Right ventricle myocardium inferior (tissue), 1 donor: ENCODE measurements around the gene ITIH3. TPM values are rescaled to one million over a fixed set of nuclear protein-coding genes. Genes with fewer than 3 reads are reported as not detected.
"Not testable (repeated sequence)": the region's sequence is repeated elsewhere in the genome, so short reads cannot be mapped to it uniquely, and the experiment has no call there.

Source experiments
- ATAC-seq: fragments of 200-7000 bp; cut with Tn5 transposase; one replicate; pipeline ENCODE4 v1.9.1; 2020; ENCODE audit warnings: mild to moderate bottlenecking, moderate library complexity
- DNase-seq: peaks from one replicate; pipeline ENCODE4 v3.0.0; 2021; ENCODE audit errors: missing footprints
- intact Hi-C: fragments of 100-400 bp; cut with DNase I; formaldehyde crosslinking; loops from one replicate; pipeline ENCODE4 v1.11.0; 2022
- long read RNA-seq: library from polyadenylated mRNA; unstranded; transcript quantifications from one replicate; pipeline ENCODE4 v2.0.0, GENCODE V29; 2021
- total RNA-seq: library from RNA; stranded (reverse); fragmentation: NEBNext Ultra II Directional; extraction: Animal tissue kit (Norgen Biotek cat#: 25700); gene quantifications from one replicate; pipeline ENCODE4 v1.2.1, GENCODE V29; 2021
- donor health status: DM: no; HTN: yes; CAD: no; lungs with severe emphysema.

Gene ITIH3
- total RNA-seq: 0.43 TPM
- long read RNA-seq: 0 reads

DNA sequence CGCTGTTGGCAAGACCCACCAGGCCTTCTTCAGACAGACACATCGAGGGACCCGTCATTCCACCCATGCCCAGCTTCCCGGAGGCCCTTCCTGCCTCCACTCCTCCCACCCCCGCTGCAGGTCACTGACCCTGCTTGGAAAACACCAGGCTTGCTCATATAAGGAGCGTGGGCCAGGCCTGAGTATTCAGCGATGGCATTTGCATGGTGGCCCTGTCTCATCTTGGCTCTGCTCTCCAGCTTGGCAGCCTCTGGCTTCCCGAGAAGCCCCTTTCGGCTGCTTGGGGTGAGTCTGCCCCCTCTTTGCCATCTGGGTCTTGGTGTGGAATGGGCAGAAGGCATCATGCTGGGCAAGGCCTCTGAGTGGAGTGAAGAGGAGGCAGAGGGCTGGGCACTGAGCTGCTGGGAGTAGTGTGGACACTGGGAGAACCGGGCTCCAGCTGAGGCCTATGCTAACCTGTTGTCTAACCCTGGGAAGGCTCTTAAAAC is at the start of gene ITIH3:
Gene ITIH3, plus strand, starts transcription at position 185 of the 488 bp plus-strand sequence. Its CDS starts 8 bp downstream, at position 193.
- intact Hi-C loops: no loop called here
- ATAC-seq (no peak), DNase-seq (peak; percentile 45)

GRCh38 chr3:52752045-52752660 is 42.4 kb upstream of the ITIH3 start:
- ATAC-seq (no peak), DNase-seq (no peak)
- intact Hi-C loops: no loop called here

DNA sequence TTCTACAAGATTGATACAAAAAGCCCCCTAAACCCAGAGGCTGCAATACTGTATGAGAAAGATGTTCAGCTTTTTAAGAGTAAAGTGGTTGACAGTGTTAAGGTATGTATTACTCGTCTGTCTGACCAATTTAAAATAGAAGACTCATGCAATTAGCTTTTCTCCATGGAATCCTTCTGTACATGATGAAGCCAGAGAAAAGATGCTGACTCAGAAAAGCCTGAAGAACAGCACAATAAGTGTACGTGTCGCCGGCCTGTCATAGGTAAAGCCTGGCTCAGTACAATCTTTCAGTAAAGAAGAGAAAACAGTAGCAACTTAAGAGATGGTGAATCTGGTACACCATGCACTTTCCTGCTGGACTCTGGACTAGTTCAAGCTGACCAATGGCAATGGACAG is 40.2 kb upstream of the ITIH3 start:
- DNase-seq (no peak), ATAC-seq (no peak)
- intact Hi-C loops: no loop called here

GRCh38 chr3:52756141-52756540 is 38.5 kb upstream of the ITIH3 start:
- DNase-seq (no peak), ATAC-seq (no peak)
- intact Hi-C loops: no loop called here

DNA sequence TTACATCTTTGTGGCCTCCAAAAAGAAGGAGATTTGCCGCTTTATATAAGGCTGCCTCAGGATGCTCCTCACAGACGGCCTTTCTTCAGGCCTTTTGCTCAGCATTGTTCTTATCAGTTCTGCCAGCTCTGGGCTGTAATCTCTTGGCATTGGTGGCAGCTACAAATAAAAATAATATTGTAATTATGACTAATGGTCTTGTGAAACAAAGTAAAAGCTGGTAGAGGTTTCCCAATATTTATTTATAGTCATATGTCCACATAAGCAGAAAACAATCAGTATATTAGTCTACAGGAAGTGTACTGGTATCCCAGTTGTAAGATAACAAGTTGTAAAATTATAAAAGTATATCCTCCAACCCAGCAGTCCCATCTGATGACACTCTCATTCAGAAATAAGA is 31.1 kb upstream of the ITIH3 start:
- DNase-seq: no peak
- intact Hi-C loops: no loop called here
- peak; percentile 31 for ATAC-seq

DNA sequence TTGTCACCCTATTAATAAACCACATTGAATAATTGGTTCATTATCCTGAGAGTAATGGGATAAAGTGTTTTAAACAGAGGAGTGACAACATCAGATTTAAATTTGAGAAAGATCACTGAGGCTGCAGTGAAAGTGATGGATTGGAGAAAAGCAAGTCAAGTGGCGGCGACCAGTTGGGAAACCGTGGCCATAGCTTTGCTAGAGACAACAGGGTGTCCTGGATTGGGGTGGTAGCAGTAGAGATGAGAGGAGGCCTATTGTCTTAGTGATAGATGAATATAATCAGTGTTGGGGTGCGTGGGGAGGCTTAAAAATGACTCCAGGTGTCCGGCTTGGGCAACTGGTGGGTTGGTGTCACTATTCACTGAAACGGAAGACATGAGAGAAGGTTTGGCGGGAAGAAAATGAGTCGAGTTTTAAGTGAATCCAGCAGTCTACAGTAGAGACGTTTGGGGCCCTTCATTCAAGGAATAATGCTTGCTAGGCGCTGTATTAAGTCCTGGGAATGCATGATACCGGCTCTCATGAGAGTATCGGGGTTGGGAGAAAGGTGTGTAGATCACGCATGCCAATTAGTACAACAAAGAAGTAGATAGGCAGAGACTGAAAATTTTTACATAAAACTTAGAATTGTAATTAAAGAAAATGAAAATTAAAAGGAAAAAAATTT is 24.7 kb upstream of the ITIH3 start:
- intact Hi-C loops: loop anchor here (2.0 to 5.0 kb wide), 2 partner anchors 63 to 127 kb away; partner anchors contain the start of genes GLT8D1, SPCS1 and STIMATE
- ATAC-seq (no peak), DNase-seq (no peak)

GRCh38 chr3:52770496-52771333 is 23.9 kb upstream of the ITIH3 start, which contains the start of gene NEK4:
NEK4 (minus strand) TSS chr3:52770940; CDS start chr3:52770746, 194 bp downstream.
- ATAC-seq: peak; percentile 100
- peak; percentile 97 for DNase-seq
- intact Hi-C loops: loop anchor here (2.0 to 5.0 kb wide), 2 partner anchors 63 to 126 kb away; partner anchors contain the start of genes GLT8D1, SPCS1 and STIMATE

GRCh38 chr3:52771334-52771681 is 23.3 kb upstream of the ITIH3 start:
- ATAC-seq: peak; percentile 24
- intact Hi-C loops: loop anchor here (2.0 to 5.0 kb wide), 2 partner anchors 64 to 125 kb away; partner anchors contain the start of genes GLT8D1, SPCS1 and STIMATE
- DNase-seq: no peak

DNA sequence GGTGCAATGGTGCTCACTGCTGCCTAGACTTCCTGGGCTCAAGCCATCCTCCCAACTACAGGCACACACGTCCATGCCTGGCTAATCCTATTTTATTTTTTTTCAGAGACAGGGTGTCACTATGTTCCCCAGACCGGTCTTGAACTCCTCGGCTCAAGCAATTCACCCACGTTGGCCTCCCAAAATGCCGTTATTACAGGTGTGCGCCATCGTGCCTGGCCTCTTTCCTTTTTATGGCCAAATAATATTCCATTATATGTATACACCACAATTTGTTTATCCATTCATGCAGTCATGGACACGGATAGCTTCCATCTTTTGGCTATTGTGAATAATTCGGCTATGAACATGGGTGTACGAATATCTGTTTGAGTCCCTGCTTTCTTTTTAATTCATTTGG is 22.9 kb upstream of the ITIH3 start:
- DNase-seq (no peak), ATAC-seq (no peak)
- intact Hi-C loops: loop anchor here (2.0 to 5.0 kb wide), 2 partner anchors 64 to 125 kb away; partner anchors contain the start of genes GLT8D1, SPCS1 and STIMATE

- DNase-seq (no peak), ATAC-seq (no peak)
- intact Hi-C loops: loop anchor here (5.0 kb wide), 1 partner anchor 66 kb away; the partner anchor contains the start of genes GLT8D1 and SPCS1
These were observed 21.1 kb upstream of the ITIH3 start for GRCh38 chr3:52773361-52774065.

- DNase-seq: no peak
- ATAC-seq: no peak
- intact Hi-C loops: loop anchor here (5.0 kb wide), 1 partner anchor 67 kb away; the partner anchor contains the start of genes GLT8D1 and SPCS1
These were observed 20.4 kb upstream of the ITIH3 start for GRCh38 chr3:52774066-52774713.

- ATAC-seq: no peak
- intact Hi-C loops: loop anchor here (5.0 kb wide), 1 partner anchor 68 kb away; the partner anchor contains the start of genes GLT8D1 and SPCS1
- DNase-seq: no peak
These were observed 19.4 kb upstream of the ITIH3 start for GRCh38 chr3:52774901-52775864.

GRCh38 chr3:52775877-52776276 is 18.7 kb upstream of the ITIH3 start:
- intact Hi-C loops: no loop called here
- DNase-seq (no peak), ATAC-seq (no peak)

DNA sequence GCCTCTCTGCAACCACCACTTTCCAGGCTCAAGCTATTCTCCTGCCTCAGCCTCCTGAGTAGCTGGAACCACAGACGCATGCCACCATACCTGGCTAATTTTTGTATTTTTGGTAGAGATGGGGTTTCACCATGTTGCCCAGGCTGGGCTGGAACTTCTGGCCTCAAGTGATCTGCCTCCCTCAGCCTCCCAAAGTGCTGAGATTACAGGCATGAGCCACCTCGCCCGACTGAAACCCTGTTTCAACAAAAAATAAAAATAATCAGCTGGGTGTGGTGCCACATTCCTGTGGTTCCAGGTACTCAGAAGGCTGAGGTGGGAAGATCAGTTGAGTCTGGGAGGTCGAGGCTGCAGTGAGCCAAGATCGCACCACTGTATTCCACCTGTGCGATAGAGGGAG is 18.1 kb upstream of the ITIH3 start:
- DNase-seq, intact Hi-C loops, ATAC-seq: not testable (repeated sequence)

DNA sequence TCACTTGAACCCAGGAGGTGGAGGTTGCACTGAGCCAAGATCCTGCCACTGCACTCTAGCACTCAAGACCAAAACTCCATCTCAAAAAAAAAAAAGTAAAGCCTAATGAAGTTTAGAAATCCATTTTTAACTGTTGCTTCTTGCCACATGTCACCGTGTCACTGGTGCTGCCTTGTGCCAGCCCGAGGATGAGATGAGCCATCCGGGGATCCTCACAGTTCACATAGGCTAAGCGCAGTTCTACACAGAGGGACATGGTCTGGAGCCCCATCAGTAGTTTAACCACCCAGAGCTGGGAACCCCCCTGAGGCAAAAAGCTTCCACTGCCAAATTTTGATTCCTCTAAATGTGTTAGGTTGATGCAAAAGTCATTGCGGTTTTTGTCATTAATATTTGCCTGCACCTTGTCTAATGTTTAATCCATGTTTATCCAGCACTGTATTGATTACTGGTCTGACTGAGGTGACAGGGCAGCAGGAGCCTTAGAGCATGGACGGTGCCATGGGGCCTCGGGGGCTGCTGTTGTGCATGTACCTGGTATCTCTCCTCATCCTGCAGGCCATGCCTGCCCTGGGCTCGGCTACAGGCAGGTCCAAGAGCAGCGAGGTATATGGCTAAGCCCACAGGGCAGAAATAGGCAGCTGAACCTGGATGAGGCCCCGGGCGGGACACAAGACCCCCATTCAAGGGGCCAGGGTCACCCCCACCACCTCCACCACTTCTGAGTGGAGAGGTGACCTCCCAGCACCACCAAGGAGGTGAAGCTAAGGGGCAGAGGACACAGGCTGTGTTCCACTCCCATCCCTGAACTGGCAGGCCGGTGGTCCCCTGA is 17.3 kb upstream of the ITIH3 start, which contains the start of gene ITIH1:
Gene ITIH1, plus strand, starts transcription at position 473 of the 832 bp plus-strand sequence. Its CDS starts 17 bp downstream, at position 490.
- intact Hi-C loops: no loop called here
- ATAC-seq (no peak), DNase-seq (no peak)
